ENCODE results near the gene TSPAN18.

TSPAN18 gene

GRCh38 chr11:44931466-44931865 is 204.7 kb downstream of the TSPAN18 start:
- no peak for DNase-seq

- DNase-seq = no peak
Observed at GRCh38 chr11:44934110-44934509, 207.3 kb downstream of the TSPAN18 start.

GRCh38 chr11:44934735-44935250 is 208.0 kb downstream of the TSPAN18 start:
- no peak for DNase-seq

GRCh38 chr11:44936525-44936924 is 209.8 kb downstream of the TSPAN18 start:
- peak; percentile 55 to 83 for DNase-seq

- no peak for DNase-seq
Observed at GRCh38 chr11:44936951-44937543, 210.3 kb downstream of the TSPAN18 start.

- no peak for DNase-seq
Observed at GRCh38 chr11:44938066-44938691, 211.4 kb downstream of the TSPAN18 start.

GRCh38 chr11:44939673-44940395 is 213.1 kb downstream of the TSPAN18 start:
- DNase-seq = no peak

- DNase-seq = no peak
Observed at GRCh38 chr11:44940404-44940803, 213.6 kb downstream of the TSPAN18 start.

GRCh38 chr11:44940835-44941234 is 214.1 kb downstream of the TSPAN18 start:
- no peak for DNase-seq

- no peak for DNase-seq
Observed at GRCh38 chr11:44941259-44942021, 214.7 kb downstream of the TSPAN18 start.

- no peak for DNase-seq
Observed at GRCh38 chr11:44942029-44942955, 215.5 kb downstream of the TSPAN18 start.

GRCh38 chr11:44943118-44943517 is 216.4 kb downstream of the TSPAN18 start:
- no peak for DNase-seq

- no peak for DNase-seq
Observed at GRCh38 chr11:44943696-44944095, 216.9 kb downstream of the TSPAN18 start.

- no peak for DNase-seq
Observed at GRCh38 chr11:44944181-44944852, 217.6 kb downstream of the TSPAN18 start.

- no peak for DNase-seq
Observed at GRCh38 chr11:44944853-44945235, 218.1 kb downstream of the TSPAN18 start.

- no peak for DNase-seq
Observed at GRCh38 chr11:44945666-44946065, 218.9 kb downstream of the TSPAN18 start.

- DNase-seq = no peak
Observed at GRCh38 chr11:44946263-44946662, 219.5 kb downstream of the TSPAN18 start.

- no peak for DNase-seq
Observed at GRCh38 chr11:44947114-44947513, 220.4 kb downstream of the TSPAN18 start.

- no peak for DNase-seq
Observed at GRCh38 chr11:44948155-44948554, 221.4 kb downstream of the TSPAN18 start.

GRCh38 chr11:44949160-44950030 is 222.6 kb downstream of the TSPAN18 start:
- DNase-seq = no peak

Data from NCI-H1930 (cell line).